ENCODE data around the gene RETREG2. TPM values are rescaled to one million over a fixed set of nuclear protein-coding genes. Genes with fewer than 3 reads are reported as not detected.

RETREG2 gene
- total RNA-seq, 3 donors from 2014 or later (not counting 1 experiment from before 2014, with no cell fraction given): 77.0 to 81.9 (median 79.0) TPM

- H3K4me3 ChIP-seq (ENCODE audit: low read length): peak within 1 kb of the TSS; percentile 46
- Mint-ChIP-seq H3K4me3 (peak within 1 kb of the TSS; percentile 83), H3K36me3 (peaks cover 7% of the 10 kb centered on the region), H3K9me3 (no peaks in the 10 kb centered on the region), H3K27ac (peak within 1 kb of the TSS; percentile 62 to 75), H3K4me1 (peaks cover 6 to 17% of the 10 kb centered on the region in 2 donors), H3K27me3 (ENCODE audit: low read depth in 2 of 2) (no peaks in the 10 kb centered on the region)
- H3K36me3 ChIP-seq (ENCODE audit: control insufficient read depth, insufficient read depth, low read length): peaks cover 39% of the 10 kb centered on the region
- no peaks in the 10 kb centered on the region for H3K9me3 ChIP-seq (ENCODE audit: control insufficient read depth, insufficient read depth, low read length)
- peak; percentile 83 to 89 (median 87) for ATAC-seq
- 21% methylated on average over 71 of the region's 71 CpGs for WGBS (ENCODE audit: insufficient coverage)
- no peak for TF ChIP-seq CTCF (IDR thresholded peaks at IDR 0.05)
- peak; percentile 73 to 92 for DNase-seq
- peaks cover 25% of the 10 kb centered on the region for H3K4me1 ChIP-seq (ENCODE audit: control insufficient read depth, insufficient read depth, low read length)
- H3K27ac ChIP-seq (ENCODE audit: low read length): peak within 1 kb of the TSS; percentile 18
- no peaks in the 10 kb centered on the region for H3K27me3 ChIP-seq (ENCODE audit: control insufficient read depth, insufficient read depth, low read length)
- intact Hi-C loops (cut with micrococcal nuclease): loop anchor here (1.0 to 2.0 kb wide), 2 partner anchors 10 to 58 kb away; partner anchors contain the start of genes ANKZF1, ATG9A and NHEJ1
Observed at GRCh38 chr2:219218732-219219701, 40.9 kb downstream of the RETREG2 start, which contains the start of gene ABCB6. TSS of gene ABCB6 (minus strand) at chr2:219218958. CDS start at chr2:219218673, 285 bp downstream.

- H3K4me3 Mint-ChIP-seq: peak overlapping the region; percentile 42
- intact Hi-C loops (cut with micrococcal nuclease): loop anchor here (1.0 to 2.0 kb wide), 2 partner anchors 9 to 59 kb away; partner anchors contain the start of genes ANKZF1, ATG9A and NHEJ1
- H3K27ac Mint-ChIP-seq: no peak overlapping the region
- H3K9me3 Mint-ChIP-seq: no peaks in the 10 kb centered on the region
- no peak for TF ChIP-seq CTCF (IDR thresholded peaks at IDR 0.05)
- ATAC-seq: no peak
- peaks cover 30% of the 10 kb centered on the region for H3K4me1 ChIP-seq (ENCODE audit: control insufficient read depth, insufficient read depth, low read length)
- no peaks in the 10 kb centered on the region for H3K9me3 ChIP-seq (ENCODE audit: control insufficient read depth, insufficient read depth, low read length)
- DNase-seq: no peak
- H3K4me3 ChIP-seq (ENCODE audit: low read length): no peak overlapping the region
- peaks cover 6 to 20% of the 10 kb centered on the region in 2 donors for H3K4me1 Mint-ChIP-seq
- H3K27me3 Mint-ChIP-seq (ENCODE audit: low read depth in 2 of 2): no peaks in the 10 kb centered on the region
- H3K27me3 ChIP-seq (ENCODE audit: control insufficient read depth, insufficient read depth, low read length): no peaks in the 10 kb centered on the region
- peaks cover 48% of the 10 kb centered on the region for H3K36me3 ChIP-seq (ENCODE audit: control insufficient read depth, insufficient read depth, low read length)
- 96% methylated on average over 18 of the region's 18 CpGs for WGBS (ENCODE audit: insufficient coverage)
- H3K36me3 Mint-ChIP-seq: peaks cover 7% of the 10 kb centered on the region
- no peak overlapping the region for H3K27ac ChIP-seq (ENCODE audit: low read length)
Observed at GRCh38 chr2:219219784-219220532, 41.9 kb downstream of the RETREG2 start.

- Mint-ChIP-seq H3K27ac (peak overlapping the region in 1 of 2 donors; percentile 8), H3K4me3 (no peak overlapping the region)
- no peak for ATAC-seq
Observed at GRCh38 chr2:219220652-219221402, 42.8 kb downstream of the RETREG2 start.

More at GRCh38 chr2:219220652-219221402, 42.8 kb downstream of the RETREG2 start:
- no peaks in the 10 kb centered on the region for H3K27me3 Mint-ChIP-seq (ENCODE audit: low read depth in 2 of 2)
- H3K4me1 Mint-ChIP-seq: peaks cover 6 to 28% of the 10 kb centered on the region in 2 donors
- H3K27ac ChIP-seq (ENCODE audit: low read length): no peak overlapping the region
- H3K9me3 ChIP-seq (ENCODE audit: control insufficient read depth, insufficient read depth, low read length): no peaks in the 10 kb centered on the region
- no peaks in the 10 kb centered on the region for H3K9me3 Mint-ChIP-seq
- H3K36me3 Mint-ChIP-seq: peaks cover 7% of the 10 kb centered on the region
- WGBS (ENCODE audit: insufficient coverage): 93% methylated on average over 12 of the region's 19 CpGs
- H3K4me3 ChIP-seq (ENCODE audit: low read length): no peak overlapping the region
- no peak for DNase-seq
- intact Hi-C loops (cut with micrococcal nuclease): no loop called here
- H3K36me3 ChIP-seq (ENCODE audit: control insufficient read depth, insufficient read depth, low read length): peaks cover 55% of the 10 kb centered on the region
- H3K4me1 ChIP-seq (ENCODE audit: control insufficient read depth, insufficient read depth, low read length): peaks cover 33% of the 10 kb centered on the region
- no peak for TF ChIP-seq CTCF (IDR thresholded peaks at IDR 0.05)
- no peaks in the 10 kb centered on the region for H3K27me3 ChIP-seq (ENCODE audit: control insufficient read depth, insufficient read depth, low read length)
